HFFc6 (cell line): ENCODE results near the gene SPOCK3. TPM values are rescaled to one million over a fixed set of nuclear protein-coding genes. Genes with fewer than 3 reads are reported as not detected.

Source experiments
- DNase-seq: peaks from one replicate; pipeline ENCODE4 v3.0.0-alpha.2; 2018
- H3K27ac Mint-ChIP-seq: 2 replicates; pipeline ENCODE4 v1.8.0; 2020; ENCODE audit warnings: mild to moderate bottlenecking, mixed read lengths
- H3K27me3 Mint-ChIP-seq: 2 replicates; pipeline ENCODE4 v1.8.0; 2021; ENCODE audit warnings: mild to moderate bottlenecking, moderate library complexity, mixed read lengths; ENCODE audit not compliant: insufficient read depth
- H3K36me3 Mint-ChIP-seq: 2 replicates; pipeline ENCODE4 v1.8.0; 2021; ENCODE audit warnings: low read depth, mixed read lengths
- H3K4me1 Mint-ChIP-seq: 2 replicates; pipeline ENCODE4 v1.8.0; 2020; ENCODE audit warnings: low read depth, mixed read lengths
- H3K4me3 Mint-ChIP-seq: 2 replicates; pipeline ENCODE4 v1.8.0; 2020; ENCODE audit warnings: mild to moderate bottlenecking, moderate library complexity, mixed read lengths
- H3K9me3 Mint-ChIP-seq: 2 replicates; pipeline ENCODE4 v1.8.0; 2020; ENCODE audit warnings: mild to moderate bottlenecking, mixed read lengths
- CTCF ChIP-seq: fragments of 200-600 bp; sonication (generic); IDR thresholded peaks from 2 replicates; pipeline ENCODE4 v1.5.0; 2021; ENCODE audit warnings: antibody characterized with exemption, mild to moderate bottlenecking
- total RNA-seq, 6 experiments: library from RNA; stranded (reverse); fragmentation: NEBNext Ultra II Directional; extraction: Animal tissue kit (Norgen Biotek cat#: 25700); gene quantifications; 2 replicates in 1 of 6; 3 replicates in 5 of 6; pipeline ENCODE4 v1.2.3, GENCODE V29; 2021

Gene SPOCK3
- total RNA-seq, 6 experiments from 2014 or later, result not detected

- Mint-ChIP-seq H3K27me3 (no peaks in the 10 kb centered on the region), H3K27ac (no peak overlapping the region), H3K4me1 (no peaks in the 10 kb centered on the region), H3K9me3 (peaks cover 31% of the 10 kb centered on the region), H3K36me3 (no peaks in the 10 kb centered on the region), H3K4me3 (no peak overlapping the region)
- TF ChIP-seq CTCF, result no peak
- DNase-seq, result no peak
Measured at GRCh38 chr4:167196344-167197012, 37.8 kb downstream of the SPOCK3 start.

DNA sequence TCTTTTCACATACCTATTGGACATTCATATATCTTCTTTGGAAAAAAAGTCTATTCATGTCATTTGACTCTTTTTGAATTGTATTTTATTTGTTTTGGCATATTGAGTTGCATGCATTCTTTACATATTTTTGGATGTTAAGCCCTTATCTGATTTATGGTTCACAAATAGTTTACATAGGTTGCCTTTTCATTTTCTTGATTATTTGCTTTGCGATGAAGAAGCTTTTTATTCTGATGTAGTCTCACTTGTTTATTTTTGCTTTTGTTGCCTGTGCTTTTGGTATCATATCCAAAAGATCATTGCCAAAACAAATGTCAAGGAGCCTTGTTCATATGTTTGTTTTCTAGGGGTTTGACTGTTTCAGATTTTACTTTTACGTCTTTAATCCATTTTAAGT, 43.9 kb downstream of the SPOCK3 start:
- Mint-ChIP-seq H3K27ac (no peak overlapping the region), H3K4me3 (no peak overlapping the region), H3K9me3 (peaks cover 34% of the 10 kb centered on the region), H3K4me1 (no peaks in the 10 kb centered on the region), H3K36me3 (no peaks in the 10 kb centered on the region), H3K27me3 (no peaks in the 10 kb centered on the region)
- no peak for TF ChIP-seq CTCF
- DNase-seq, result no peak

DNA sequence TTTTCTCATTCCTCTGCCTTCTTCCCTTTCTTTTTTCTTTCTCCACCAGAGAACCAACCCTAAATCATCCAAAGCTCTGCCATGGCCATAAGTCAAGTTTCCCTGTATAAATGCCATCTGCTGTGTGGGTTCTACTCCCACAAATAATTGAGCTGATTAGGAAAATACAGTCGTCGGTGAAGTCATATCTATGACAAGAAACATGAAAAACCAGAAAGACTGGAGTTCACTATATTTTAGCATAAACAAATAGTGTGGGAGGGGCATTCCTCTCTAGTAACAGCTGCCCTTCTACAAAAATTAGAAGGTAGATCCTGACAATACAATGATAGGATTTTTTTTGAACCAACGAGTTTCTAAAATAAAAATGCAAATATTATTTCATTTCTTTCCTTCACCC, 48.8 kb downstream of the SPOCK3 start:
- no peak for TF ChIP-seq CTCF
- H3K4me1 Mint-ChIP-seq, result no peaks in the 10 kb centered on the region
- no peaks in the 10 kb centered on the region for H3K27me3 Mint-ChIP-seq
- no peak overlapping the region for H3K27ac Mint-ChIP-seq
- DNase-seq, result no peak
- H3K9me3 Mint-ChIP-seq, result peaks cover 25% of the 10 kb centered on the region
- H3K36me3 Mint-ChIP-seq, result no peaks in the 10 kb centered on the region
- no peak overlapping the region for H3K4me3 Mint-ChIP-seq

DNA sequence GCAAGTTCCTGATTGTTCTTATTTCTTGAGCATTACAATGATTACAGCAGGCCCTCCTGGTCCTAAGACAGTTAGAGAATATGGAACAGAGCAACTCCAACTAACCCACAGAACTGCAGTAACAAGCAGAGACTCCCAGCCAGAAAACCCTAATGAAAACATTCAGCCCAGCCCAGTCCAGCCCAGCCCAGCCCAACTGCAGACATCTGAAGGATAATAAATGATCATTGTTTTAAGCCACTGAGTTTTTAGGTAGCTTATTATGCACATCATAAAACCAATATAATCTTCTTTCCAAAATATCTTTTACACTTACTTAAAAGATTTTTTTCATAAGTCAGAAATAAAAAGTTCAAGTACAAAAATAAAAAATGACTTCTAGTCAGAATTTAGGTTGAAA, 51.3 kb downstream of the SPOCK3 start:
- DNase-seq, result no peak
- Mint-ChIP-seq H3K4me3 (no peak overlapping the region), H3K27me3 (no peaks in the 10 kb centered on the region), H3K36me3 (no peaks in the 10 kb centered on the region), H3K4me1 (no peaks in the 10 kb centered on the region), H3K27ac (no peak overlapping the region), H3K9me3 (peaks cover 31% of the 10 kb centered on the region)
- TF ChIP-seq CTCF, result no peak

- no peak for TF ChIP-seq CTCF
- DNase-seq, result no peak
- no peak overlapping the region for H3K27ac Mint-ChIP-seq
- no peak overlapping the region for H3K4me3 Mint-ChIP-seq
- no peaks in the 10 kb centered on the region for H3K4me1 Mint-ChIP-seq
- peaks cover 23% of the 10 kb centered on the region for H3K9me3 Mint-ChIP-seq
- no peaks in the 10 kb centered on the region for H3K36me3 Mint-ChIP-seq
- H3K27me3 Mint-ChIP-seq, result no peaks in the 10 kb centered on the region
Measured at GRCh38 chr4:167177925-167178324, 56.4 kb downstream of the SPOCK3 start.
